ENCODE measurements around the gene TENT5C.

The TENT5C gene

GRCh38 chr1:117576236-117576635 lies 29.6 kb upstream of the TENT5C start:
- TF ChIP-seq CTCF (IDR thresholded peaks at IDR 0.05; ENCODE audit: control extremely low read depth, extremely low read depth, low read depth, missing control alignments): no peak
- DNase-seq (ENCODE audit: extremely low spot score): no peak
- ChIA-PET POLR2A (no interaction called here), CTCF (interaction anchor here (1.0 to 3.5 kb wide), 3 partner anchors 41 to 98 kb away, joined by 3 to 15 read pairs (median 6); no protein-coding TSS in a partner anchor)

- POLR2A ChIA-PET: no interaction called here
- no peak for DNase-seq (ENCODE audit: extremely low spot score)
- CTCF ChIA-PET: no interaction called here
- TF ChIP-seq CTCF (IDR thresholded peaks at IDR 0.05; ENCODE audit: control extremely low read depth, extremely low read depth, low read depth, missing control alignments): no peak
These were observed 28.5 kb upstream of the TENT5C start for GRCh38 chr1:117577191-117577885.

GRCh38 chr1:117578466-117578865 lies 27.4 kb upstream of the TENT5C start:
- no peak for TF ChIP-seq CTCF (IDR thresholded peaks at IDR 0.05; ENCODE audit: control extremely low read depth, extremely low read depth, low read depth, missing control alignments)
- CTCF ChIA-PET: no interaction called here
- POLR2A ChIA-PET: no interaction called here
- no peak for DNase-seq (ENCODE audit: extremely low spot score)

- POLR2A ChIA-PET: no interaction called here
- no peak for TF ChIP-seq CTCF (IDR thresholded peaks at IDR 0.05; ENCODE audit: control extremely low read depth, extremely low read depth, low read depth, missing control alignments)
- CTCF ChIA-PET: interaction anchor here (4.2 kb wide), 1 partner anchor 44 kb away, joined by 12 read pairs; no protein-coding TSS in a partner anchor
- no peak for DNase-seq (ENCODE audit: extremely low spot score)
These were observed 26.5 kb upstream of the TENT5C start for GRCh38 chr1:117579221-117579906.

- TF ChIP-seq CTCF (IDR thresholded peaks at IDR 0.05; ENCODE audit: control extremely low read depth, extremely low read depth, low read depth, missing control alignments): no peak
- DNase-seq (ENCODE audit: extremely low spot score): no peak
- POLR2A ChIA-PET: no interaction called here
- CTCF ChIA-PET: interaction anchor here (3.8 to 4.2 kb wide), 2 partner anchors 11 to 45 kb away, joined by 12 read pairs; no protein-coding TSS in a partner anchor
These were observed 25.4 kb upstream of the TENT5C start for GRCh38 chr1:117580436-117580835.

- TF ChIP-seq CTCF (IDR thresholded peaks at IDR 0.05; ENCODE audit: control extremely low read depth, extremely low read depth, low read depth, missing control alignments): no peak
- no peak for DNase-seq (ENCODE audit: extremely low spot score)
- ChIA-PET POLR2A (no interaction called here), CTCF (interaction anchor here (3.8 to 4.2 kb wide), 2 partner anchors 11 to 46 kb away, joined by 12 read pairs; no protein-coding TSS in a partner anchor)
These were observed 25.0 kb upstream of the TENT5C start for GRCh38 chr1:117580882-117581281.

All from GM10248 (cell line).